BJ (cell line): Measurements from ENCODE around the gene DDX19B. TPM values are rescaled to one million over a fixed set of nuclear protein-coding genes. Genes with fewer than 3 reads are reported as not detected.
"Not testable (repeated sequence)": the region's sequence is repeated elsewhere in the genome, so short reads cannot be mapped to it uniquely, and the experiment has no call there.

Source experiments
- CTCF ChIA-PET: fragments of 350-600 bp; formaldehyde crosslinking; extraction: SDS; loops from one replicate; lab custom pipeline; 2021; ENCODE audit warnings: antibody characterized with exemption, inconsistent platforms; lab: Yijun Ruan, JAX
- POLR2A ChIA-PET: fragments of 300-600 bp; sonication (Branson Sonifier 250); formaldehyde crosslinking; extraction: SDS; loops from one replicate; lab custom pipeline; 2021; ENCODE audit warnings: antibody characterized with exemption; lab: Charles Lee
- DNase-seq: peaks from one replicate; pipeline ENCODE4 v3.0.0-alpha.2; 2011; ENCODE audit warnings: low read depth
- H3K27me3 ChIP-seq: 2 replicates; pipeline ENCODE4 v1.6.0; 2011; ENCODE audit warnings: low read length; ENCODE audit not compliant: control insufficient read depth, insufficient read depth
- H3K36me3 ChIP-seq: 2 replicates; pipeline ENCODE4 v1.5.1; 2011; ENCODE audit warnings: low read length; ENCODE audit not compliant: control insufficient read depth, insufficient read depth
- H3K4me3 ChIP-seq: 2 replicates; pipeline ENCODE4 v1.5.1; 2011; ENCODE audit warnings: low read depth, mild to moderate bottlenecking, control low read depth, low read length
- CTCF ChIP-seq: IDR thresholded peaks from 2 replicates; pipeline ENCODE4 v1.5.1; 2011; ENCODE audit warnings: low read depth, mild to moderate bottlenecking, control low read depth, inconsistent platforms, low read length, moderate library complexity; ENCODE audit not compliant: insufficient read depth
- polyA plus RNA-seq: library from polyadenylated mRNA; depleted of rRNA; stranded (reverse); fragments of >200 nt; gene quantifications from 2 replicates; pipeline ENCODE4 v1.2.3, GENCODE V29; 2011

DDX19B gene
- polyA plus RNA-seq, 1 experiment = 55.9 TPM

- Histone ChIP-seq H3K4me3 (peak within 1 kb of the TSS; percentile 81), H3K36me3 (peaks cover 4% of the 10 kb centered on the region), H3K27me3 (no peaks in the 10 kb centered on the region)
- no peak for TF ChIP-seq CTCF
- peak; percentile 96 for DNase-seq
- CTCF ChIA-PET = interaction anchor here (0.6 to 1.2 kb wide), 4 partner anchors 9 to 42 kb away, joined by 3 to 4 read pairs (median 4); partner anchors contain the start of gene DDX19B
- POLR2A ChIA-PET = no interaction called here
These were observed 9.5 kb upstream of the DDX19B start, which contains the start of gene AARS1 for GRCh38 chr16:70289229-70290094. TSS of gene AARS1 (minus strand) at chr16:70289506. CDS start at chr16:70282763, 6,743 bp downstream.

GRCh38 chr16:70290949-70291519 is 8.0 kb upstream of the DDX19B start:
- Histone ChIP-seq H3K27me3 (no peaks in the 10 kb centered on the region), H3K36me3 (no peaks in the 10 kb centered on the region; the same call in 1 of the 2 replicates), H3K4me3 (no peak overlapping the region)
- POLR2A ChIA-PET = no interaction called here
- no peak for DNase-seq
- TF ChIP-seq CTCF = no peak
- CTCF ChIA-PET = interaction anchor here (1.2 kb wide), 1 partner anchor 41 kb away, joined by 3 read pairs; no protein-coding TSS in a partner anchor

- DNase-seq, H3K27me3 ChIP-seq, POLR2A ChIA-PET, H3K4me3 ChIP-seq, H3K36me3 ChIP-seq: not testable (repeated sequence)
- CTCF ChIA-PET = interaction anchor here (0.6 kb wide), 1 partner anchor 749 kb away, joined by 3 read pairs; no protein-coding TSS in a partner anchor
These were observed 6.8 kb upstream of the DDX19B start for GRCh38 chr16:70292148-70292547.

GRCh38 chr16:70294385-70295025 is 4.5 kb upstream of the DDX19B start:
- H3K36me3 ChIP-seq = no peaks in the 10 kb centered on the region
- TF ChIP-seq CTCF = no peak
- ChIA-PET POLR2A (no interaction called here), CTCF (no interaction called here)
- DNase-seq = no peak
- no peaks in the 10 kb centered on the region for H3K27me3 ChIP-seq
- H3K4me3 ChIP-seq = no peak overlapping the region

- CTCF ChIA-PET = no interaction called here
These were observed 3.4 kb upstream of the DDX19B start for GRCh38 chr16:70295634-70296033.

More at GRCh38 chr16:70295634-70296033, 3.4 kb upstream of the DDX19B start:
- Histone ChIP-seq H3K27me3 (no peaks in the 10 kb centered on the region), H3K4me3 (no peak overlapping the region), H3K36me3 (no peaks in the 10 kb centered on the region)
- no peak for DNase-seq
- no peak for TF ChIP-seq CTCF
- POLR2A ChIA-PET = no interaction called here
